T-cell (primary cell): ENCODE data around the gene BMP15. TPM values are rescaled to one million over a fixed set of nuclear protein-coding genes. Genes with fewer than 3 reads are reported as not detected.

Source experiments
- ATAC-seq, 4 experiments: fragments of 200-7000 bp in 3 of 4; fragments of 150-1000 bp in 1 of 4; cut with Tn5 transposase; replicated peaks in 1 of 4; 1 replicate in 3 of 4; 2 replicates in 1 of 4; pipeline ENCODE4 v1.10.0; 2021; ENCODE audit warnings: moderate library complexity in 3 of 4, mild to moderate bottlenecking in 2 of 4, moderate number of reproducible peaks in 1 of 4
- CTCF ChIA-PET, 2 donors: fragments of 300-600 bp; sonication (Branson Sonifier 250); formaldehyde crosslinking; loops; one replicate each; lab custom pipeline; 2022; ENCODE audit warnings: antibody characterized with exemption in 2 of 2; lab: Charles Lee
- POLR2A ChIA-PET, 2 donors: fragments of 300-600 bp; sonication (Branson Sonifier 250); formaldehyde crosslinking; loops; one replicate each; lab custom pipeline; 2022; ENCODE audit warnings: antibody characterized with exemption in 2 of 2; lab: Charles Lee
- DNase-seq, 35 experiments: peaks; one replicate each; pipeline versions ENCODE4 v3.0.0 to v3.0.0-alpha.2; 2013 to 2023
- H3K27ac ChIP-seq: one replicate; pipeline ENCODE4 v1.5.1; 2013; ENCODE audit warnings: low read length
- H3K27me3 ChIP-seq, 2 experiments: replicated peaks in 1 of 2; 1 replicate in 1 of 2; 2 replicates in 1 of 2; pipeline versions ENCODE4 v1.6.1 to v1.7.0; 2013; ENCODE audit warnings: low read length in 1 of 2, mixed read lengths in 1 of 2; ENCODE audit not compliant: control insufficient read depth in 2 of 2, insufficient read depth in 2 of 2; ENCODE audit errors: extremely low read depth in 1 of 2
- H3K36me3 ChIP-seq, 2 donors: 1 replicate in 1 of 2; 2 replicates in 1 of 2; pipeline versions ENCODE4 v1.6.1 to v1.7.0; 2013; ENCODE audit warnings: low read length in 1 of 2; ENCODE audit not compliant: control insufficient read depth in 2 of 2, insufficient read depth in 1 of 2; ENCODE audit errors: extremely low read depth in 1 of 2
- H3K4me1 ChIP-seq, 2 experiments: 1 replicate in 1 of 2; 2 replicates in 1 of 2; pipeline versions ENCODE4 v1.6.1 to v1.7.0; 2013; ENCODE audit warnings: low read length in 2 of 2, mixed read lengths in 1 of 2; ENCODE audit not compliant: insufficient read depth in 2 of 2, control insufficient read depth in 1 of 2; ENCODE audit errors: extremely low read depth in 1 of 2
- H3K4me3 ChIP-seq, 2 donors: 1 replicate in 1 of 2; 2 replicates in 1 of 2; pipeline versions ENCODE4 v1.5.1 to v1.7.0; 2013; ENCODE audit warnings: mild to moderate bottlenecking in 2 of 2, low read length in 1 of 2, moderate library complexity in 1 of 2; ENCODE audit not compliant: control insufficient read depth in 1 of 2; ENCODE audit errors: extremely low read depth in 1 of 2
- H3K9me3 ChIP-seq: 2 replicates; pipeline ENCODE4 v1.7.0; 2013
- H3K27ac Mint-ChIP-seq, 2 donors: one replicate each; pipeline ENCODE4 v1.8.0; 2020 to 2021; ENCODE audit warnings: mild to moderate bottlenecking in 2 of 2, mixed read lengths in 2 of 2
- H3K27me3 Mint-ChIP-seq, 2 donors: one replicate each; pipeline ENCODE4 v1.8.0; 2021 to 2022; ENCODE audit warnings: mixed read lengths in 2 of 2
- H3K36me3 Mint-ChIP-seq: one replicate; pipeline ENCODE4 v1.8.0; 2021; ENCODE audit warnings: mixed read lengths
- H3K4me1 Mint-ChIP-seq, 3 donors: one replicate each; pipeline ENCODE4 v1.8.0; 2020 to 2022; ENCODE audit warnings: mixed read lengths in 3 of 3, mild to moderate bottlenecking in 1 of 3
- H3K4me3 Mint-ChIP-seq, 3 donors: one replicate each; pipeline ENCODE4 v1.8.0; 2020 to 2022; ENCODE audit warnings: mild to moderate bottlenecking in 3 of 3, mixed read lengths in 3 of 3, moderate library complexity in 3 of 3
- H3K9me3 Mint-ChIP-seq, 3 donors: one replicate each; pipeline ENCODE4 v1.8.0; 2020 to 2022; ENCODE audit warnings: mixed read lengths in 3 of 3
- WGBS: methylation state at CpG from one replicate; pipeline ENCODE4 v1.1.5; 2013; ENCODE audit warnings: missing lambda C conversion rate; ENCODE audit not compliant: insufficient coverage; 5-methylcytosine and 5-hydroxymethylcytosine counted together
- total RNA-seq, 35 experiments: library from RNA in 6 of 35; stranded (reverse) in 6 of 35; fragments of 120-200 nt in 1 of 35; gene quantifications; one replicate each; pipeline versions ENCODE4 v1.2.1 to v1.2.4 and lab custom pipeline; 2013 to 2026

The BMP15 gene
- total RNA-seq, 5 donors from 2014 or later (not counting 1 experiment from before 2014, with no cell fraction given), result not detected

- Histone ChIP-seq H3K4me1 (no peaks in the 10 kb centered on the region), H3K36me3 (no peaks in the 10 kb centered on the region), H3K4me3 (no peak overlapping the region), H3K9me3 (no peaks in the 10 kb centered on the region), H3K27me3 (no peaks in the 10 kb centered on the region), H3K27ac (no peak overlapping the region)
- no peak overlapping the region for H3K27ac Mint-ChIP-seq
- H3K4me1 Mint-ChIP-seq, result peaks cover 0 to 6% (median 1%) of the 10 kb centered on the region in 3 donors
- ATAC-seq (no peak), DNase-seq (no peak)
- H3K4me3 Mint-ChIP-seq, result no peak overlapping the region
- no CpG with 5 or more reads among the region's 3 CpGs for WGBS
- ChIA-PET POLR2A (no interaction called here), CTCF (no interaction called here)
- no peaks in the 10 kb centered on the region for H3K9me3 Mint-ChIP-seq
- peaks cover 0 to 4% of the 10 kb centered on the region in 2 donors for H3K27me3 Mint-ChIP-seq
- H3K36me3 Mint-ChIP-seq, result no peaks in the 10 kb centered on the region
Measured at GRCh38 chrX:50962156-50962555, 51.6 kb downstream of the BMP15 start.

GRCh38 chrX:50963842-50964241, 53.3 kb downstream of the BMP15 start:
- H3K36me3 Mint-ChIP-seq, result no peaks in the 10 kb centered on the region
- no peaks in the 10 kb centered on the region for H3K36me3 ChIP-seq
- no peaks in the 10 kb centered on the region for H3K4me1 ChIP-seq
- DNase-seq (no peak), ATAC-seq (no peak)
- POLR2A ChIA-PET, result no interaction called here
- no peaks in the 10 kb centered on the region for H3K4me1 Mint-ChIP-seq
- H3K27me3 Mint-ChIP-seq, result peaks cover 0 to 12% of the 10 kb centered on the region in 2 donors
- CTCF ChIA-PET, result no interaction called here
- no peak overlapping the region for H3K4me3 Mint-ChIP-seq
- H3K9me3 Mint-ChIP-seq, result no peaks in the 10 kb centered on the region
- H3K27ac Mint-ChIP-seq, result no peak overlapping the region
- no peaks in the 10 kb centered on the region for H3K9me3 ChIP-seq
- no peak overlapping the region for H3K4me3 ChIP-seq
- H3K27ac ChIP-seq, result no peak overlapping the region
- H3K27me3 ChIP-seq, result no peaks in the 10 kb centered on the region

Other genes with a start within 250 kb of the BMP15 start
- under 1 TPM in 3 of 5 donors, not detected in 2; 0.06 to 0.07 (median 0.06) TPM for gene SHROOM4, start 96.5 kb upstream of the BMP15 start, total RNA-seq